K562 (cell line): ENCODE data around the gene KAT14. TPM values are rescaled to one million over a fixed set of nuclear protein-coding genes. Genes with fewer than 3 reads are reported as not detected.

ENCODE experiments used
- ATAC-seq: fragments of 200-7000 bp; cut with Tn5 transposase; 3 replicates; pipeline ENCODE4 v1.9.1; 2020; ENCODE audit warnings: moderate library complexity
- BruUV-seq: library from RNA; stranded (reverse); fragments of 400-500 nt; replicated peaks from 2 replicates; lab custom pipeline; 2021; lab: Mats Ljungman, UMichigan
- CTCF ChIA-PET: fragments of 300-600 bp; formaldehyde crosslinking; extraction: SDS; loops from one replicate; lab custom pipeline; 2021; ENCODE audit warnings: low intra/inter-chr PET ratio; lab: Yijun Ruan, JAX
- POLR2A ChIA-PET: fragments of 300-600, 350-650 bp; sonication (Branson Sonifier 250); formaldehyde crosslinking; extraction: SDS; loops from one replicate; lab custom pipeline; 2021; ENCODE audit warnings: antibody characterized with exemption, inconsistent platforms; lab: Yijun Ruan, JAX
- DNase-seq, 4 experiments: peaks; one replicate each; pipeline versions ENCODE4 v3.0.0 to v3.0.0-alpha.2; 2011 to 2018; ENCODE audit warnings: low spot score in 3 of 4, mixed read lengths in 3 of 4; ENCODE audit errors: extremely low read depth in 1 of 4
- FAIRE-seq: peaks from 2 replicates; lab custom pipeline; 2011; peaks lifted over from hg19 to GRCh38; lab: Jason Lieb, UNC
- H2AFZ ChIP-seq: 2 replicates; pipeline ENCODE4 v1.6.0; 2011; ENCODE audit warnings: low read depth, low read length, control low read depth, inconsistent platforms
- H3K27ac ChIP-seq: fragments of 200-600 bp; 3 replicates; pipeline ENCODE4 v1.8.0; 2011; ENCODE audit warnings: low read depth, mild to moderate bottlenecking, control low read depth, inconsistent platforms, low read length, moderate library complexity, mixed read lengths; ENCODE audit errors: extremely low read depth
- H3K27me3 ChIP-seq, 2 experiments: fragments of 300-600 bp in 1 of 2; 2 replicates in 1 of 2; 3 replicates in 1 of 2; pipeline versions ENCODE4 v1.6.0 to v1.8.0; 2011; ENCODE audit warnings: inconsistent platforms in 2 of 2, low read length in 2 of 2, mild to moderate bottlenecking in 1 of 2, mixed read lengths in 1 of 2, moderate library complexity in 1 of 2; ENCODE audit not compliant: control insufficient read depth in 2 of 2, insufficient read depth in 2 of 2
- H3K36me3 ChIP-seq: fragments of 300-600 bp; 3 replicates; pipeline ENCODE4 v1.8.0; 2011; ENCODE audit warnings: mild to moderate bottlenecking, low read length, inconsistent platforms; ENCODE audit not compliant: control insufficient read depth, insufficient read depth
- H3K4me1 ChIP-seq, 2 experiments: fragments of 200-600 bp in 1 of 2; replicated peaks in 1 of 2; 2 replicates in 1 of 2; 3 replicates in 1 of 2; pipeline versions ENCODE4 v1.5.1 to v1.8.0; 2011; ENCODE audit warnings: inconsistent platforms in 2 of 2, low read length in 2 of 2, mild to moderate bottlenecking in 1 of 2, mixed read lengths in 1 of 2, moderate library complexity in 1 of 2; ENCODE audit not compliant: control insufficient read depth in 2 of 2, insufficient read depth in 2 of 2
- H3K4me2 ChIP-seq: 2 replicates; pipeline ENCODE4 v1.6.1; 2011; ENCODE audit warnings: low read length, control low read depth, inconsistent platforms, mixed read lengths; ENCODE audit not compliant: insufficient read depth
- H3K4me3 ChIP-seq: fragments of 200-600 bp; sonication (generic), shearing (Covaris generic); 2 replicates; pipeline ENCODE4 v1.5.1; 2016; ENCODE audit warnings: control low read depth, inconsistent platforms
- H3K79me2 ChIP-seq: fragments of 200-600 bp; 3 replicates; pipeline ENCODE4 v1.8.0; 2011; ENCODE audit warnings: low read length, inconsistent platforms; ENCODE audit not compliant: control insufficient read depth, insufficient read depth
- H3K9ac ChIP-seq, 2 experiments: 2 replicates each; pipeline versions ENCODE4 v1.6.0 to v1.6.1; 2011; ENCODE audit warnings: low read depth in 2 of 2, low read length in 2 of 2, control low read depth in 1 of 2, inconsistent platforms in 1 of 2, mild to moderate bottlenecking in 1 of 2, mixed read lengths in 1 of 2; ENCODE audit not compliant: insufficient read depth in 1 of 2
- H3K9me1 ChIP-seq: one replicate; pipeline ENCODE4 v1.6.0; 2011; ENCODE audit warnings: inconsistent platforms, mild to moderate bottlenecking, low read length, moderate library complexity; ENCODE audit not compliant: control insufficient read depth, insufficient read depth
- H3K9me3 ChIP-seq: replicated peaks from 2 replicates; pipeline ENCODE4 v1.5.1; 2011; ENCODE audit warnings: low read depth, low read length, inconsistent platforms; ENCODE audit not compliant: control insufficient read depth, insufficient read depth
- H4K20me1 ChIP-seq: replicated peaks from 2 replicates; pipeline ENCODE4 v1.6.1; 2011; ENCODE audit warnings: low read length, inconsistent platforms, mixed read lengths; ENCODE audit not compliant: control insufficient read depth, insufficient read depth
- NR1H2 ChIP-seq: sonication (generic); formaldehyde crosslinking; IDR thresholded peaks from 2 replicates; pipeline ENCODE4 v1.4.0; 2020; ENCODE audit warnings: mild to moderate bottlenecking, missing genetic modification reagents
- SIRT6 ChIP-seq: IDR thresholded peaks from one replicate; pipeline ENCODE4 v1.6.1; 2012; ENCODE audit warnings: low read depth, mild to moderate bottlenecking, control low read depth, inconsistent platforms, low read length, moderate library complexity
- TARDBP ChIP-seq: fragments of 450-650 bp; IDR thresholded peaks from 2 replicates; pipeline ENCODE4 v1.6.1; 2016
- TBL1XR1 ChIP-seq, 2 experiments: IDR thresholded peaks; 2 replicates each; pipeline ENCODE4 v1.6.1; 2012; ENCODE audit warnings: improper control_type of control experiment in 2 of 2, low read length in 2 of 2, mild to moderate bottlenecking in 1 of 2
- WGBS: fragments of 100-300 bp; shearing (Covaris generic); methylation state at CpG from one replicate; pipeline ENCODE4 v1.1.6; 2016; ENCODE audit warnings: low coverage, mixed read lengths; ENCODE audit not compliant: insufficient coverage; ENCODE audit errors: missing lambda C conversion rate; 5-methylcytosine and 5-hydroxymethylcytosine counted together
- in situ Hi-C: fragments of 300-500 bp; cut with MboI; formaldehyde crosslinking; loops from 4 replicates; pipeline ENCODE4 v1.15.0; 2018; ENCODE audit warnings: inconsistent platforms, mixed read lengths
- intact Hi-C: fragments of 100-400 bp; cut with micrococcal nuclease; formaldehyde crosslinking; loops from 2 replicates; pipeline ENCODE4 v1.14.2; 2022
- polyA plus RNA-seq, 8 experiments: library from polyadenylated mRNA; depleted of rRNA in 4 of 8; stranded (reverse) in 5 of 8; unstranded in 3 of 8; fragments of >200 nt; fragmentation: Nextera tagmentation in 2 of 8; fragmentation: Illumina TruSeq in 1 of 8; extraction: Ambion mirVana in 2 of 8; extraction: Trizol in 1 of 8; gene quantifications; 2 replicates each; pipeline versions ENCODE4 v1.2.1 to v1.2.3, GENCODE V29; 2011 to 2014; ENCODE audit warnings: inconsistent platforms in 1 of 8, missing spikeins in 1 of 8
- total RNA-seq, 7 experiments: library from RNA; depleted of rRNA in 6 of 7; stranded (reverse); fragments of >200 nt in 6 of 7; fragmentation: Illumina TruSeq in 2 of 7; extraction: Trizol in 2 of 7; gene quantifications; 2 replicates each; pipeline versions ENCODE4 v1.2.1 to v1.2.3, GENCODE V29; 2011 to 2021; ENCODE audit warnings: low replicate concordance in 1 of 7
- TF ChIP-seq, protein P1 (sequence below): fragments of 250-450 bp; sonication (Bioruptor Pico); IDR thresholded peaks from 2 replicates; pipeline ENCODE4 v1.9.0; 2021; ENCODE audit warnings: mild to moderate bottlenecking, inconsistent platforms
- TF ChIP-seq, protein P2 (sequence below): sonication (generic); formaldehyde crosslinking; IDR thresholded peaks from 2 replicates; pipeline ENCODE4 v1.8.1; 2023; ENCODE audit warnings: mild to moderate bottlenecking, missing genetic modification reagents
- TF ChIP-seq, protein P3 (sequence below): fragments of 450-650 bp; IDR thresholded peaks from 2 replicates; pipeline ENCODE4 v1.7.1; 2018; ENCODE audit warnings: mild to moderate bottlenecking, low read depth; ENCODE audit not compliant: partially characterized antibody

Gene KAT14
- total and polyA plus RNA-seq, 9 of the 15 experiments (the other 6 are each of a cell fraction or from before 2014, with no cell fraction given) = 1.7 to 7.2 (median 5.6) TPM

DNA sequence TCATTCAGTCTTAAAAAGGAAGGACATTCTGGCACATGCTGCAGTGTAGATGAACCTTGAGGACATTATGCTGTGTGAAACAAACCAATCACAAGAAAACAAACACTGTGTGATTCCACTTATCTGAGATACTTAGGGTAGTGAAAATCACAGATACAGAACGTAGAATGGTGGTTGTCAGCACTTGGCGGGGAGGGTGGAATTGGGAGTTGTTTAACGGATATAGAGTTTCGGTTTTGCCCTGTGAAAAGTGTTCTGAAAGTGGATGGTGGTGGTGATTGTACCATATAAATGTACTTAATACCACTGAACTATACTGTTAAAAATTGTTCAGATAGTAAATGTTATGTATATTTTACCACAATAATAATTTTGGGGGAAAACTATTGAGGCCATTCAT is 18.4 kb downstream of the KAT14 start:
- FAIRE-seq (no peak), DNase-seq (no peak), ATAC-seq (no peak)
- no peaks in the 10 kb centered on the region for H3K27me3 ChIP-seq
- POLR2A ChIA-PET = no interaction called here
- CTCF ChIA-PET = no interaction called here
- no peaks in the 10 kb centered on the region for H3K36me3 ChIP-seq
- H3K79me2 ChIP-seq = no peaks in the 10 kb centered on the region
- H3K9me1 ChIP-seq = no peaks in the 10 kb centered on the region
- no peak overlapping the region for H3K27ac ChIP-seq
- H4K20me1 ChIP-seq = no peaks in the 10 kb centered on the region
- no peak overlapping the region for H2AFZ ChIP-seq
- WGBS = 76% methylated on average over 4 of the region's 4 CpGs
- in situ Hi-C loops (no loop called here), intact Hi-C loops (no loop called here)
- H3K4me2 ChIP-seq = no peak overlapping the region
- H3K4me3 ChIP-seq = no peak overlapping the region
- no TSS peak for BruUV-seq
- no peak overlapping the region for H3K9ac ChIP-seq
- H3K9me3 ChIP-seq = no peaks in the 10 kb centered on the region
- no peaks in the 10 kb centered on the region for H3K4me1 ChIP-seq
- TF ChIP-seq, protein P1, sequence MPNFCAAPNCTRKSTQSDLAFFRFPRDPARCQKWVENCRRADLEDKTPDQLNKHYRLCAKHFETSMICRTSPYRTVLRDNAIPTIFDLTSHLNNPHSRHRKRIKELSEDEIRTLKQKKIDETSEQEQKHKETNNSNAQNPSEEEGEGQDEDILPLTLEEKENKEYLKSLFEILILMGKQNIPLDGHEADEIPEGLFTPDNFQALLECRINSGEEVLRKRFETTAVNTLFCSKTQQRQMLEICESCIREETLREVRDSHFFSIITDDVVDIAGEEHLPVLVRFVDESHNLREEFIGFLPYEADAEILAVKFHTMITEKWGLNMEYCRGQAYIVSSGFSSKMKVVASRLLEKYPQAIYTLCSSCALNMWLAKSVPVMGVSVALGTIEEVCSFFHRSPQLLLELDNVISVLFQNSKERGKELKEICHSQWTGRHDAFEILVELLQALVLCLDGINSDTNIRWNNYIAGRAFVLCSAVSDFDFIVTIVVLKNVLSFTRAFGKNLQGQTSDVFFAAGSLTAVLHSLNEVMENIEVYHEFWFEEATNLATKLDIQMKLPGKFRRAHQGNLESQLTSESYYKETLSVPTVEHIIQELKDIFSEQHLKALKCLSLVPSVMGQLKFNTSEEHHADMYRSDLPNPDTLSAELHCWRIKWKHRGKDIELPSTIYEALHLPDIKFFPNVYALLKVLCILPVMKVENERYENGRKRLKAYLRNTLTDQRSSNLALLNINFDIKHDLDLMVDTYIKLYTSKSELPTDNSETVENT (CRISPR knock-in tag) = no peak
- TF ChIP-seq SIRT6 (no peak), TARDBP (no peak), NR1H2 (no peak), TBL1XR1 (IDR thresholded peaks at IDR 0.05; ENCODE audit: low read length in 2 of 2) (no peak)
- TF ChIP-seq, protein P2, sequence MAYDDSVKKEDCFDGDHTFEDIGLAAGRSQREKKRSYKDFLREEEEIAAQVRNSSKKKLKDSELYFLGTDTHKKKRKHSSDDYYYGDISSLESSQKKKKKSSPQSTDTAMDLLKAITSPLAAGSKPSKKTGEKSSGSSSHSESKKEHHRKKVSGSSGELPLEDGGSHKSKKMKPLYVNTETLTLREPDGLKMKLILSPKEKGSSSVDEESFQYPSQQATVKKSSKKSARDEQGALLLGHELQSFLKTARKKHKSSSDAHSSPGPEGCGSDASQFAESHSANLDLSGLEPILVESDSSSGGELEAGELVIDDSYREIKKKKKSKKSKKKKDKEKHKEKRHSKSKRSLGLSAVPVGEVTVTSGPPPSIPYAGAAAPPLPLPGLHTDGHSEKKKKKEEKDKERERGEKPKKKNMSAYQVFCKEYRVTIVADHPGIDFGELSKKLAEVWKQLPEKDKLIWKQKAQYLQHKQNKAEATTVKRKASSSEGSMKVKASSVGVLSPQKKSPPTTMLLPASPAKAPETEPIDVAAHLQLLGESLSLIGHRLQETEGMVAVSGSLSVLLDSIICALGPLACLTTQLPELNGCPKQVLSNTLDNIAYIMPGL = no peak
- TF ChIP-seq, protein P3, sequence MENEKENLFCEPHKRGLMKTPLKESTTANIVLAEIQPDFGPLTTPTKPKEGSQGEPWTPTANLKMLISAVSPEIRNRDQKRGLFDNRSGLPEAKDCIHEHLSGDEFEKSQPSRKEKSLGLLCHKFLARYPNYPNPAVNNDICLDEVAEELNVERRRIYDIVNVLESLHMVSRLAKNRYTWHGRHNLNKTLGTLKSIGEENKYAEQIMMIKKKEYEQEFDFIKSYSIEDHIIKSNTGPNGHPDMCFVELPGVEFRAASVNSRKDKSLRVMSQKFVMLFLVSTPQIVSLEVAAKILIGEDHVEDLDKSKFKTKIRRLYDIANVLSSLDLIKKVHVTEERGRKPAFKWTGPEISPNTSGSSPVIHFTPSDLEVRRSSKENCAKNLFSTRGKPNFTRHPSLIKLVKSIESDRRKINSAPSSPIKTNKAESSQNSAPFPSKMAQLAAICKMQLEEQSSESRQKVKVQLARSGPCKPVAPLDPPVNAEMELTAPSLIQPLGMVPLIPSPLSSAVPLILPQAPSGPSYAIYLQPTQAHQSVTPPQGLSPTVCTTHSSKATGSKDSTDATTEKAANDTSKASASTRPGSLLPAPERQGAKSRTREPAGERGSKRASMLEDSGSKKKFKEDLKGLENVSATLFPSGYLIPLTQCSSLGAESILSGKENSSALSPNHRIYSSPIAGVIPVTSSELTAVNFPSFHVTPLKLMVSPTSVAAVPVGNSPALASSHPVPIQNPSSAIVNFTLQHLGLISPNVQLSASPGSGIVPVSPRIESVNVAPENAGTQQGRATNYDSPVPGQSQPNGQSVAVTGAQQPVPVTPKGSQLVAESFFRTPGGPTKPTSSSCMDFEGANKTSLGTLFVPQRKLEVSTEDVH = no peak
